HG03196 (cell line): ENCODE data around the gene NECAB3.
"Not testable (repeated sequence)": the region's sequence is repeated elsewhere in the genome, so short reads cannot be mapped to it uniquely, and the experiment has no call there.

Source experiments
- ATAC-seq: cut with Tn5 transposase; IDR thresholded peaks from one replicate; pipeline ENCODE4 v1.9.1; 2021; ENCODE audit not compliant: unreplicated experiment

NECAB3 gene

GRCh38 chr20:33674294-33675135, at the start of gene NECAB3:
Gene NECAB3 (minus strand): TSS chr20:33674428. CDS start chr20:33674352, 76 bp downstream.
- peak; percentile 35 for ATAC-seq

- ATAC-seq = no peak
Observed at GRCh38 chr20:33721391-33722140, 47.3 kb upstream of the NECAB3 start.

- peak; percentile 92 for ATAC-seq
Observed at GRCh38 chr20:33719989-33720709, 45.9 kb upstream of the NECAB3 start, which contains the start of gene PXMP4. Gene PXMP4 (minus strand): TSS chr20:33720310. CDS start chr20:33720207, 103 bp downstream.

GRCh38 chr20:33719277-33719988, 45.2 kb upstream of the NECAB3 start:
- ATAC-seq = no peak

- ATAC-seq = no peak
Observed at GRCh38 chr20:33716498-33716897, 42.3 kb upstream of the NECAB3 start.

GRCh38 chr20:33713865-33714367, 39.7 kb upstream of the NECAB3 start:
- ATAC-seq = no peak

GRCh38 chr20:33711446-33711738, 37.2 kb upstream of the NECAB3 start:
- no peak for ATAC-seq

- ATAC-seq = no peak
Observed at GRCh38 chr20:33710681-33711445, 36.6 kb upstream of the NECAB3 start.

GRCh38 chr20:33709905-33710541, 35.8 kb upstream of the NECAB3 start:
- ATAC-seq = no peak

GRCh38 chr20:33709398-33709797, 35.2 kb upstream of the NECAB3 start:
- ATAC-seq = no peak

GRCh38 chr20:33707668-33708067, 33.4 kb upstream of the NECAB3 start:
- ATAC-seq = no peak

GRCh38 chr20:33704197-33704924, 30.1 kb upstream of the NECAB3 start:
- ATAC-seq = no peak

- ATAC-seq = no peak
Observed at GRCh38 chr20:33703498-33704137, 29.4 kb upstream of the NECAB3 start.

- ATAC-seq = no peak
Observed at GRCh38 chr20:33702861-33703260, 28.6 kb upstream of the NECAB3 start.

- no peak for ATAC-seq
Observed at GRCh38 chr20:33701629-33702450, 27.6 kb upstream of the NECAB3 start.

GRCh38 chr20:33700696-33701441, 26.6 kb upstream of the NECAB3 start:
- not testable (repeated sequence) for ATAC-seq

GRCh38 chr20:33698966-33699365, 24.7 kb upstream of the NECAB3 start:
- ATAC-seq = not testable (repeated sequence)
